Nephron (organoid): ENCODE measurements around the gene LRPAP1.

ENCODE experiments used
- H3K27ac Mint-ChIP-seq, 3 experiments: 2 replicates each; pipeline ENCODE4 v1.8.0; 2020; ENCODE audit warnings: mixed read lengths in 3 of 3, mild to moderate bottlenecking in 2 of 3, moderate library complexity in 1 of 3
- H3K27me3 Mint-ChIP-seq: 2 replicates; pipeline ENCODE4 v1.8.0; 2021; ENCODE audit warnings: low read depth, mild to moderate bottlenecking, moderate library complexity, mixed read lengths
- H3K36me3 Mint-ChIP-seq: 2 replicates; pipeline ENCODE4 v1.8.0; 2020; ENCODE audit warnings: low read depth, mixed read lengths
- H3K4me1 Mint-ChIP-seq: 2 replicates; pipeline ENCODE4 v1.8.0; 2020; ENCODE audit warnings: mixed read lengths
- H3K4me3 Mint-ChIP-seq, 3 experiments: 2 replicates each; pipeline ENCODE4 v1.8.0; 2020; ENCODE audit warnings: mild to moderate bottlenecking in 3 of 3, mixed read lengths in 3 of 3, moderate library complexity in 2 of 3
- H3K9me3 Mint-ChIP-seq: 2 replicates; pipeline ENCODE4 v1.8.0; 2020; ENCODE audit warnings: mixed read lengths
- TF ChIP-seq, protein P1 (sequence below), 3 experiments: fragments of 200-600 bp; sonication (generic); IDR thresholded peaks; one replicate each; pipeline ENCODE4 v1.5.0; 2021; ENCODE audit warnings: antibody characterized with exemption in 3 of 3; ENCODE audit not compliant: unreplicated experiment in 3 of 3

LRPAP1 gene

DNA sequence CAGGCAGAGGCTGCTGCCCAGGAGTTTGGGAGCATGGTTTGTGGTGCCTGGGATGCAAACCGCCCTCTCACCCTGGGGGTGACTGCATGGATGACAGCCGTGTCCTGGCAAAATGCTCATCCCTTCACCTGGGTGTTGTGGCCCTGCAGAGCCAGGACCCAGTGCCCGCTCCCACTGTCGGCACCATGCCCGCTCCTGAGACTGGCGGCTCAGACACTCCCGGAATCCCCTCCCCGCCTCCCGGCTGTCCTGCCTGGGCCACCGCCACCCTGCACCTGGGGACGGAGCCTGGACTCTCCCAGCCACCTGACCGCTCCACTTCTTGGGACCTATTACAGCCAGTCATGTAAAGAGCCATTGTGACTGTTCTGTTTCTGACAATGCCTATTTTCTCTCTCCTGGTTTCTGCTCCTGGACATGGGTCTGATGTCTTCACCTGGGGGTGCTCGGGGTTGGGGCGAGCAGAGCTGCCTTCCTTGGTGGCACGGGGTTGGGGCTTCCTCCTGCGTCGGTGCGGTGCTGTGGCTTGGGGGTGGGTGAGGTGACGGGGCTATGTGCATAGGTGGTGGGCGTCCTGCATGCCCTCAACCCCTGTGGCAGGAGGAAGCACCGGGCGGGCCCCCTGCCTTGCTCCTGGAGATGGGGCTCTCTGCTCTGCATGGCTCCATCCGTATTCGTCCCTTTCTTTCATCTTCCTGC lies 30.9 kb downstream of the LRPAP1 start:
- Mint-ChIP-seq H3K27ac (no peak overlapping the region), H3K4me1 (no peaks in the 10 kb centered on the region), H3K9me3 (no peaks in the 10 kb centered on the region), H3K36me3 (peaks cover 14% of the 10 kb centered on the region), H3K27me3 (no peaks in the 10 kb centered on the region), H3K4me3 (no peak overlapping the region)
- TF ChIP-seq, protein P1, sequence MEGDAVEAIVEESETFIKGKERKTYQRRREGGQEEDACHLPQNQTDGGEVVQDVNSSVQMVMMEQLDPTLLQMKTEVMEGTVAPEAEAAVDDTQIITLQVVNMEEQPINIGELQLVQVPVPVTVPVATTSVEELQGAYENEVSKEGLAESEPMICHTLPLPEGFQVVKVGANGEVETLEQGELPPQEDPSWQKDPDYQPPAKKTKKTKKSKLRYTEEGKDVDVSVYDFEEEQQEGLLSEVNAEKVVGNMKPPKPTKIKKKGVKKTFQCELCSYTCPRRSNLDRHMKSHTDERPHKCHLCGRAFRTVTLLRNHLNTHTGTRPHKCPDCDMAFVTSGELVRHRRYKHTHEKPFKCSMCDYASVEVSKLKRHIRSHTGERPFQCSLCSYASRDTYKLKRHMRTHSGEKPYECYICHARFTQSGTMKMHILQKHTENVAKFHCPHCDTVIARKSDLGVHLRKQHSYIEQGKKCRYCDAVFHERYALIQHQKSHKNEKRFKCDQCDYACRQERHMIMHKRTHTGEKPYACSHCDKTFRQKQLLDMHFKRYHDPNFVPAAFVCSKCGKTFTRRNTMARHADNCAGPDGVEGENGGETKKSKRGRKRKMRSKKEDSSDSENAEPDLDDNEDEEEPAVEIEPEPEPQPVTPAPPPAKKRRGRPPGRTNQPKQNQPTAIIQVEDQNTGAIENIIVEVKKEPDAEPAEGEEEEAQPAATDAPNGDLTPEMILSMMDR (IDR thresholded peaks at IDR 0.05; ENCODE audit: unreplicated experiment in 3 of 3): no peak

DNA sequence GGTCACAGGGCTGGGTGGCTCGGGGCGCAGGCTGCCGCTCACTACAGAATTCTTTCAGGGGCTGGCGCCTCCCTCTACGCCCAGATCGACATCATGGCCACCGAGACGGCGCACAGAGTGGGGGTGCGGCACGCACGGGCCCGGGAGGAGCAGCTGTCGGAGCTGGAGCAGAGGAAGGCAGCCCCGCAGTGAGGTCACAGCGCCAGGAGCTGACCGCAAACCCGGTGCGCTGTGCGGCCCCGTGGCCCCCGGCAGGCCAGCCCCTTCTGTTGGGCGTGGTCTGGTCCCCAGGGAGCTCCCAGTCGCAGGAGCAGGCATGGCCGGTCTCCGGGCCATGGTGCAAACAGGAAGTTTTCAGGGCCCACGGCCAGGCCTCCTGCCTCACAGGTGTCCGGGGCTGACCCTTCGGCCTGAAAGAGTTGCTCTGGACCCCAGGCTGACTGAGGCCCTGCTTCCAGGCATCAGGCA lies 31.6 kb downstream of the LRPAP1 start:
- Mint-ChIP-seq H3K4me3 (no peak overlapping the region), H3K27me3 (no peaks in the 10 kb centered on the region), H3K4me1 (no peaks in the 10 kb centered on the region), H3K9me3 (no peaks in the 10 kb centered on the region), H3K27ac (no peak overlapping the region), H3K36me3 (peaks cover 14% of the 10 kb centered on the region)
- TF ChIP-seq, protein P1 (IDR thresholded peaks at IDR 0.05; ENCODE audit: unreplicated experiment in 3 of 3): no peak

DNA sequence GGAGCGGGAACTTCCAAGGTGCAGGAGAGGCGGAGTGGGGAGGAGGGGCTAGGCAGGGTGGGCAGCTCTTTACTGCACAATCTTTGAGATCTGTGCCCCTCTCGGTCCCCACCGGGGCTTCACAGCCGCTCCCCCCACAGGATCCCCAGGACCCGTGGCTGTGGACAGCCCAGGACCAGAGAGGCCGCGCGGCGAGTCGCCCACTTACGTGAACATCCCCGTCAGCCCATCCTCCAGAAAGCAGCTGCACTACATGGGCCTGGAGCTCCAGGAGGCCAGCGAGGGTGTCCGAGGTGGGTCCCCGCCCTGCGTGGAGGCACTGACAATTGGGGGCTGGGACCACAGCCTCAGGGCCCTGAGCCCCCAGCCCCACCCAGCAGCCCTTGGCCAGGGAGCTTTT lies 32.1 kb downstream of the LRPAP1 start:
- peaks cover 11% of the 10 kb centered on the region for H3K36me3 Mint-ChIP-seq
- no peak overlapping the region for H3K4me3 Mint-ChIP-seq
- TF ChIP-seq, protein P1 (IDR thresholded peaks at IDR 0.05; ENCODE audit: unreplicated experiment in 3 of 3): no peak
- no peaks in the 10 kb centered on the region for H3K27me3 Mint-ChIP-seq
- no peaks in the 10 kb centered on the region for H3K9me3 Mint-ChIP-seq
- no peaks in the 10 kb centered on the region for H3K4me1 Mint-ChIP-seq
- H3K27ac Mint-ChIP-seq: no peak overlapping the region

DNA sequence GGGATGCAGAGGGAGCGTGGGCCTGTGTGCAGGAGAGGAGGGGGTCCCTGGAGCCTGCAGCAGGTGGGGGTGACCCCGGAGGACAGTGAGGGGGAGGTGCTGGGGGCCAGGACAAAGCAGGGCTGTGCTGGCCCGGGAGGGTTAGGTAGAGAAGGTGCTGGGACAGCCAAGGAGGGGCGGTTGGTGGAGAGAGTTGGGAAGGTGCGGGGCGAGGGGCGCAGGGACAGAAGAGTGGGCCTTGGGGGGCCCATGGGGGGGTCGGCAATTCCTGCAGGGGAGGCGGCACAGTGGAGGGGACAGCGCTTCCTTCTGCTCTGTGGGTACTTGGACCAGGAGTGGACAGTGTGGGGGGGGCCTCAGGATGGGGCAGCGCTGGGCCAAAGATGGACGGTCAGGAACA lies 32.5 kb downstream of the LRPAP1 start:
- no peak overlapping the region for H3K27ac Mint-ChIP-seq

DNA sequence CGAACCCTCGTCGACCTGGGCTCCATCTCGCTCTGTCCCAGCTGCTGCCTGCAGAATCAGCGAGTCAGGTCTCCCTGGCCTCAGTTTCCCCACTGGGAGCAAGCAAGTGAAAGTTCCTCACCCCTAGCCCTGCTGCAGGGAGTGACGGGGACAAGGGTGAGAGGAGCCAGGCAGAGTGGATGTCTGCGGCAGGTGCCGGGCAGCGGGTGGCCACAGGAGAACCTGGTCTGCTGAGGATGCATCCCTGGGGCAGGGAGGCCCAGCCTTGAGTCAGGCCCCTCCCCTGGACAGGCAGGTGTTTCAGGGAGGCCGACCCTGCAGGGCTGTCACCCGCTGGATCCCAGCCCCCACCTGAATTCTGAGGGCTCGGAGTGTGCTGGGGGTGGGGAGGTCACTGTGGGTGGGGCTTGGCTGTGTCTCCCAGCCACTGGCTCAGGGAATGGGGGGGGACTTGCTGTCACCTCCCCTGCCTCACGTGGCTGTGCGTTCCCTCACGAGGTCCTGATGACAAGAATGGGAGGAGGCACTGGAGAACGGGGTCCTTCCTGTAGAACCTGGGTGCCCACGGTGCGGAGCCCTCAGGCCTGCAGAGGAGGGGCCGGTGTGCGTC lies 33.2 kb downstream of the LRPAP1 start:
- Mint-ChIP-seq H3K4me1 (no peaks in the 10 kb centered on the region), H3K9me3 (no peaks in the 10 kb centered on the region)

More for the DNA sequence above, 32.5 kb downstream of the LRPAP1 start:
- TF ChIP-seq, protein P1 (IDR thresholded peaks at IDR 0.05; ENCODE audit: unreplicated experiment in 3 of 3): no peak
- H3K4me1 Mint-ChIP-seq: no peaks in the 10 kb centered on the region
- no peaks in the 10 kb centered on the region for H3K27me3 Mint-ChIP-seq
- H3K9me3 Mint-ChIP-seq: no peaks in the 10 kb centered on the region
- no peak overlapping the region for H3K4me3 Mint-ChIP-seq
- H3K36me3 Mint-ChIP-seq: peaks cover 8% of the 10 kb centered on the region

More for the DNA sequence above, 33.2 kb downstream of the LRPAP1 start:
- H3K27me3 Mint-ChIP-seq: peaks cover 5% of the 10 kb centered on the region
- no peak overlapping the region for H3K27ac Mint-ChIP-seq
- TF ChIP-seq, protein P1 (IDR thresholded peaks at IDR 0.05; ENCODE audit: unreplicated experiment in 3 of 3): no peak
- peaks cover 7% of the 10 kb centered on the region for H3K36me3 Mint-ChIP-seq
- no peak overlapping the region for H3K4me3 Mint-ChIP-seq
